Astrocyte (in vitro differentiated cells and primary cell): ENCODE results near the gene CTXN2.

Experiments
- EZH2 ChIP-seq: IDR thresholded peaks from 2 replicates; pipeline ENCODE4 v1.6.1; 2012; ENCODE audit warnings: mild to moderate bottlenecking, low read length, inconsistent platforms; ENCODE audit not compliant: insufficient read depth
- TF ChIP-seq, protein P1 (sequence below): IDR thresholded peaks from 2 replicates; pipeline ENCODE4 v1.5.1; 2011; ENCODE audit warnings: low read depth, mild to moderate bottlenecking, inconsistent platforms, low read length, moderate library complexity; ENCODE audit not compliant: insufficient read depth

DNA sequence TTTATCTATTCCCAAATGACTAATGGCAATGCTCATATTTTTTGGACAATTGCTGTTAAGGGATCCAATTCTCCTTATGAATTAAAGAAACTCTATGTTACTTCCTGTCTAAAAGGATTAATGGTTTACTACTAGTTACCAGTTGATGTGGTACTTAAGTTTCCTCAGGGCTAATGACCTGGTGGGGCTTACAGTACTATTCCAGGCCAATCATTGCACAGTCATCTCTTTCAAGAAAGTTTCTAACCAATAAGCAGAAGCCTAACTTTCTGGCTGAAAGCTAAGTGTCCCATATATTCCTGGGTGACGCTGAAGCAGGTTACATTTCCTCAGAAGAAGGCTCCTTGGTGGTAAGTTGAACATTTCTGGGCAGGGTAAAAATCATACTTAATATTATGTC lies 14.5 kb downstream of the CTXN2 start, which contains the start of gene SLC12A1:
- TF ChIP-seq, protein P1, sequence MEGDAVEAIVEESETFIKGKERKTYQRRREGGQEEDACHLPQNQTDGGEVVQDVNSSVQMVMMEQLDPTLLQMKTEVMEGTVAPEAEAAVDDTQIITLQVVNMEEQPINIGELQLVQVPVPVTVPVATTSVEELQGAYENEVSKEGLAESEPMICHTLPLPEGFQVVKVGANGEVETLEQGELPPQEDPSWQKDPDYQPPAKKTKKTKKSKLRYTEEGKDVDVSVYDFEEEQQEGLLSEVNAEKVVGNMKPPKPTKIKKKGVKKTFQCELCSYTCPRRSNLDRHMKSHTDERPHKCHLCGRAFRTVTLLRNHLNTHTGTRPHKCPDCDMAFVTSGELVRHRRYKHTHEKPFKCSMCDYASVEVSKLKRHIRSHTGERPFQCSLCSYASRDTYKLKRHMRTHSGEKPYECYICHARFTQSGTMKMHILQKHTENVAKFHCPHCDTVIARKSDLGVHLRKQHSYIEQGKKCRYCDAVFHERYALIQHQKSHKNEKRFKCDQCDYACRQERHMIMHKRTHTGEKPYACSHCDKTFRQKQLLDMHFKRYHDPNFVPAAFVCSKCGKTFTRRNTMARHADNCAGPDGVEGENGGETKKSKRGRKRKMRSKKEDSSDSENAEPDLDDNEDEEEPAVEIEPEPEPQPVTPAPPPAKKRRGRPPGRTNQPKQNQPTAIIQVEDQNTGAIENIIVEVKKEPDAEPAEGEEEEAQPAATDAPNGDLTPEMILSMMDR, result no peak
- TF ChIP-seq EZH2, result no peak
